HFFc6 (cell line): ENCODE results near the gene CLCNKB. TPM values are rescaled to one million over a fixed set of nuclear protein-coding genes. Genes with fewer than 3 reads are reported as not detected.
A peak's percentile ranks its signal among the peaks of the same experiment; 100 is the strongest.
"Not testable (repeated sequence)": the region's sequence is repeated elsewhere in the genome, so short reads cannot be mapped to it uniquely, and the experiment has no call there.

Experiments used
- DNase-seq: peaks from one replicate; pipeline ENCODE4 v3.0.0-alpha.2; 2018
- H3K27ac Mint-ChIP-seq: 2 replicates; pipeline ENCODE4 v1.8.0; 2020; ENCODE audit warnings: mild to moderate bottlenecking, mixed read lengths
- H3K27me3 Mint-ChIP-seq: 2 replicates; pipeline ENCODE4 v1.8.0; 2021; ENCODE audit warnings: mild to moderate bottlenecking, moderate library complexity, mixed read lengths; ENCODE audit not compliant: insufficient read depth
- H3K36me3 Mint-ChIP-seq: 2 replicates; pipeline ENCODE4 v1.8.0; 2021; ENCODE audit warnings: low read depth, mixed read lengths
- H3K4me1 Mint-ChIP-seq: 2 replicates; pipeline ENCODE4 v1.8.0; 2020; ENCODE audit warnings: low read depth, mixed read lengths
- H3K4me3 Mint-ChIP-seq: 2 replicates; pipeline ENCODE4 v1.8.0; 2020; ENCODE audit warnings: mild to moderate bottlenecking, moderate library complexity, mixed read lengths
- H3K9me3 Mint-ChIP-seq: 2 replicates; pipeline ENCODE4 v1.8.0; 2020; ENCODE audit warnings: mild to moderate bottlenecking, mixed read lengths
- CTCF ChIP-seq: fragments of 200-600 bp; sonication (generic); IDR thresholded peaks from 2 replicates; pipeline ENCODE4 v1.5.0; 2021; ENCODE audit warnings: antibody characterized with exemption, mild to moderate bottlenecking
- total RNA-seq, 6 experiments: library from RNA; stranded (reverse); fragmentation: NEBNext Ultra II Directional; extraction: Animal tissue kit (Norgen Biotek cat#: 25700); gene quantifications; 2 replicates in 1 of 6; 3 replicates in 5 of 6; pipeline ENCODE4 v1.2.3, GENCODE V29; 2021

The CLCNKB gene
- total RNA-seq, 6 experiments from 2014 or later: 0.10 to 0.14 TPM; not detected in 4

GRCh38 chr1:16042096-16042495, 1.5 kb upstream of the CLCNKB start:
- TF ChIP-seq CTCF: peak; percentile 44; the same call in 1 of the 2 replicates
- Mint-ChIP-seq H3K27ac (no peak overlapping the region), H3K36me3 (no peaks in the 10 kb centered on the region), H3K27me3 (peaks cover 18% of the 10 kb centered on the region), H3K4me3 (no peak overlapping the region), H3K4me1 (no peaks in the 10 kb centered on the region), H3K9me3 (no peaks in the 10 kb centered on the region)
- DNase-seq: no peak

- H3K9me3 Mint-ChIP-seq, DNase-seq, H3K36me3 Mint-ChIP-seq, H3K27ac Mint-ChIP-seq, H3K4me3 Mint-ChIP-seq, H3K4me1 Mint-ChIP-seq: not testable (repeated sequence)
- H3K27me3 Mint-ChIP-seq: peaks cover 15% of the 10 kb centered on the region
These were observed 928 bp upstream of the CLCNKB start for GRCh38 chr1:16042654-16043053.

GRCh38 chr1:16043950-16044349, 368 bp downstream of the CLCNKB start:
- TF ChIP-seq CTCF: no peak
- H3K4me3 Mint-ChIP-seq: no peak overlapping the region
- H3K9me3 Mint-ChIP-seq: no peaks in the 10 kb centered on the region
- no peak for DNase-seq
- no peak overlapping the region for H3K27ac Mint-ChIP-seq
- H3K4me1 Mint-ChIP-seq: no peaks in the 10 kb centered on the region
- H3K27me3 Mint-ChIP-seq: peaks cover 10% of the 10 kb centered on the region
- H3K36me3 Mint-ChIP-seq: no peaks in the 10 kb centered on the region

- Mint-ChIP-seq H3K4me1 (no peaks in the 10 kb centered on the region), H3K27me3 (peaks cover 11% of the 10 kb centered on the region), H3K27ac (no peak overlapping the region), H3K4me3 (no peak overlapping the region), H3K36me3 (no peaks in the 10 kb centered on the region), H3K9me3 (no peaks in the 10 kb centered on the region)
- TF ChIP-seq CTCF: peak; percentile 16; the same call in 1 of the 2 replicates
- peak; percentile 24 for DNase-seq
These were observed 3.3 kb downstream of the CLCNKB start for GRCh38 chr1:16046842-16047241.

GRCh38 chr1:16047791-16048475, 4.4 kb downstream of the CLCNKB start:
- Mint-ChIP-seq H3K4me1 (no peaks in the 10 kb centered on the region), H3K36me3 (no peaks in the 10 kb centered on the region), H3K27ac (no peak overlapping the region), H3K9me3 (no peaks in the 10 kb centered on the region), H3K4me3 (no peak overlapping the region), H3K27me3 (peaks cover 9% of the 10 kb centered on the region)
- DNase-seq: no peak
- TF ChIP-seq CTCF: no peak

- H3K4me3 Mint-ChIP-seq: no peak overlapping the region
- TF ChIP-seq CTCF: no peak
- H3K4me1 Mint-ChIP-seq: no peaks in the 10 kb centered on the region
- H3K27me3 Mint-ChIP-seq: peaks cover 9% of the 10 kb centered on the region
- H3K27ac Mint-ChIP-seq: no peak overlapping the region
- H3K36me3 Mint-ChIP-seq: no peaks in the 10 kb centered on the region
- DNase-seq: no peak
- no peaks in the 10 kb centered on the region for H3K9me3 Mint-ChIP-seq
These were observed 5.1 kb downstream of the CLCNKB start for GRCh38 chr1:16048573-16049189.
